ENCODE data around the gene TST.

Gene TST

GRCh38 chr22:37053310-37054055, 34.2 kb upstream of the TST start:
- no peak for DNase-seq

GRCh38 chr22:37052386-37053309, 33.4 kb upstream of the TST start:
- DNase-seq, result no peak

DNA sequence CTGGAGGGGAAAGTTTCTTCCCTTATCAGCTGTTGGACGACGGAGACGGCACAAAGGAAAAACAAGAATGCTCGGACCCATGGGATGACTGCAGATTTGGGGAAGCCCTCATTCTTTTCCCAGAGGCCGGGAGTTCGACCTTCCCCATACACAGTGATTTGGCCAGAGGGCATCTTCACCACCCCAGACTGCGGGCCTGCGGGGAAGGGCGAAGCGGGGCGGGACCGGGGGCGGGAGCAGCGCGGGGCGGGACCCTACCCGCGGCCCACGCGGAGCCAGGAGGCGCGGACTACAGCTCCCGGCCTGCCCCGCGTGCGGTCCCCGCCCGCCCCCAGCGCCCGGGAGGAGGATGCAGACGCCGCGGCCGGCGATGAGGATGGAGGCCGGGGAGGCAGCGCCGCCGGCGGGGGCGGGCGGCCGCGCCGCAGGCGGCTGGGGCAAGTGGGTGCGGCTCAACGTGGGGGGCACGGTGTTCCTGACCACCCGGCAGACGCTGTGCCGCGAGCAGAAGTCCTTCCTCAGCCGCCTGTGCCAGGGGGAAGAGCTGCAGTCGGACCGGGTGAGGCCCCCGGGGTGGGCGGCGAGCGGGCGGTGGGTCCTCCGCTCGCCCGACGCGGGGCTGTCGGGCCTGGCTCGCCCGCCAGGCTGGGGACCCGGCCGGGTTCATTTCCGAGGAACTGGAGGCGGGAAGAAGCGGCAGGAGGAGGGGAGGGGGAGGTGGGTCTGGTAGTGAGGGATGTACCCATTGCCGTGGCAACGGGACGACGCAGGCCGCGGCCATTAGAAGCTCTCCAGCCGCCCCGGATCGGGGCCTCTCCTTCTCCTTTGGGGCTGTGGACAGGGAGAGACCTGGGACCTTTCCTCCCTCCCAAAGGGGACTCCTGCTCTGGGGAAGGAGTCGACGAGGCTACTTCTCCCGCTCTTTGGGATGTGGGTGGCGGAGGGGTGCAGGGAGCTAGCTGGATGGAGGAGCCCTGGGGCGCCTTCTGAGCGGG, 32.4 kb upstream of the TST start, which contains the start of gene KCTD17:
TSS of gene KCTD17 (plus strand) at position 352 of the 995 bp plus-strand sequence. CDS start at position 371, 19 bp downstream.
- DNase-seq, result peak; percentile 17

- DNase-seq, result no peak
Observed at GRCh38 chr22:37050913-37051312, 31.7 kb upstream of the TST start.

GRCh38 chr22:37049224-37049623, 30.0 kb upstream of the TST start:
- DNase-seq, result no peak

- DNase-seq, result no peak
Observed at GRCh38 chr22:37048133-37048532, 28.9 kb upstream of the TST start.

- peak; percentile 93 for DNase-seq
Observed at GRCh38 chr22:37047006-37047405, 27.8 kb upstream of the TST start.

DNA sequence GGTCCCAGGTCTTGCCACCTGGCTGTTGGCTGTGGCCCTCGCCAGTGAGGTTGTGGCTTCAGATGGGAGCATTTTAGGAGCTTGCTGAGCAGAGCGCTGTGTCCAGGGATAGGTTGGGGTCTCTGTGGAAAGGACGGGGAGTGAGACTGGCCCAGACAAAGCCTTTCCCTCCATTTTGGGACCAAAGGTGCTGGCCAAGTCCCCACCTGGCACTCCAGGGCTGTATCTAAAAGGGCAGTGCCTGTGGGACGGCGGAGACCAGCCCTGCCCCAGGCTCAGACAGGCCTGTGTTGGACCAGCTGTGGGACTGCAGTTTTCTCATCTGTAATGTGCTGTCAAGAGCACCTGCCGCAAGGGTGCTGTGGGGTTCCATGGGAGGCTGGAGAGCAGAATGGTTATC, 27.3 kb upstream of the TST start:
- DNase-seq, result no peak

DNA sequence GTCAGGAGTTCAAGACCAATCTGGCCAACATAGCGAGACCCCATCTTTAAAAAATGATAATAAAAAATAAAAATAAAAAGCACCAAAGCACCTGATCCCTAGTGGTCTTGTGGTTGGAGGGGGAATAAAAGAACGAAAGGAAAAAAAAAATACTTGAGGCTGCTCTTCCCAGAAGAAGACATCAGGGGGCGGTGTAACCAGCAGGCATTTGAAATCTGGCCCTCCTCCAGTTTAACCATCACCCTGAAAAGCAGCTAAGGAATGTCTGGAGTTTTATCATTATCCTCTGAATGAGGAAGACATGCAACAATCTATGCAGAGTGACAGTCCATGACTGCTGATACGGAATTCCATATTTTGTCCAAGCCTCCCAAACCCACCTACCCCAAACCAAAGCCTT, 26.7 kb upstream of the TST start:
- peak; percentile 44 for DNase-seq

- DNase-seq, result no peak
Observed at GRCh38 chr22:37044634-37045625, 25.7 kb upstream of the TST start.

DNA sequence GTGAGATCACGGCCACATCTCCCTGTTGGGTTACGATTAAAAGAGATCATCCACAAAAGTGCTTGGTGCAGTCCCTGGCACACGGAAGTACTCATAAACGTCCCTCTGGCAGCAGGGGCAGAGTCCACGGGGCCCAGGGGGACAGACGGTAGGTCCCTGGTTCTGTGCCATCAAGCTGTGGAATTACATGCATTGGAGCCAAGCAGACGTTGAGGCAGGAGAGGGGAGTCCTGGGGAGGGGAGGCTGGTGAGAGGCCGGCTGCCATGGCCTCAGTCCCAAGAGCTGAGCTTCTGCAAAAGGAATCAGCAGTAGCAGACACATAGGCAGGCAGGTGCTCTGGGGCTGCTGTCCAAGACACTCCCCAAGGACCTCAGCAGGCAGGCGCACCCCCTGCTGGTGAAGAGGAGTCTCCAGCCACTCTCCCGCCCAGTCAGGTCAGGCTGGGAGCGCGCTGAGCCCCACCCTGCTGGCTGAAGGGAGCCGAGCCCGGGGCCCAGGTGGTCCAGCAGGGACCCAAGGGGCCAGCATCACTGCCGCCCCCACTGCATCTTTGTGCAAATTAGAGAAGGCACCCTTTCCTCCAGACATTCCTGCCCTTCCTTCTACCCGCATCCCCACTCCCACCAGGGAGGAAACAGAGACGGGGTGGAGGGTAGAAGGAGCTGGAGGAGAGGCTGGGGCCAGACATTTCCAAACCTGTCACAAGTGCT, 24.7 kb upstream of the TST start:
- DNase-seq, result no peak

DNA sequence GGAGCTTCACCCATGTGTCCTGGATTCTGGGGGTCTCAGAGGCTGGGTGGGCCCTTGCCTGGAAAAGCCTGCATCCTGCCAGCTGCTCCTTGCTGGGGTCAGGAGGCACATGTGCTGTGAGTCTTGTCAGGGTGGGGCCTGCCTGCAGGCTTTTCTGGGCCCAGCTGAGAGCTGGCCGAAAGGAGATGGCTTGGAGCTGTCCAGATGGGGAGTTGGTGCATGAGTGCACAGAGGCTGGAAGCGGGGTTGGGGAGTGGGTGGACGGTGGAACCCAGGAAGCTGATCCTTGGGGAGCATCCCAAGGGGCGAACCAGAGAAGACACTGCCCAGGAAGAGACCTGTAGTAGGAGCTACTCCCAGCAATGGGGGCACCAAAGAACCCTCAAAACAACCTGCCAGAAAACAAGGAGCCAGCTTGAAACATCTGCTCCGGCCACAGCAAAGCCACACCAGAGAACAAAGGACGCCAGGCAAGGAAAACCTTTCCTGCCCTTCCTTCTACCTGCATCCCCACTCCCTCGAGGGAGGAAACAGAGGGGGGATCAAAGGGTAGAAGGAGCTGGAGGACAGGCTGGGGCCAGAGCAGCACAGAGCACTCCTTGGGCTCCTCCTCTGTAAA, 24.1 kb upstream of the TST start:
- DNase-seq, result no peak

- DNase-seq, result no peak
Observed at GRCh38 chr22:37039466-37039865, 20.2 kb upstream of the TST start.

GRCh38 chr22:37037669-37038068, 18.4 kb upstream of the TST start:
- DNase-seq, result no peak

DNA sequence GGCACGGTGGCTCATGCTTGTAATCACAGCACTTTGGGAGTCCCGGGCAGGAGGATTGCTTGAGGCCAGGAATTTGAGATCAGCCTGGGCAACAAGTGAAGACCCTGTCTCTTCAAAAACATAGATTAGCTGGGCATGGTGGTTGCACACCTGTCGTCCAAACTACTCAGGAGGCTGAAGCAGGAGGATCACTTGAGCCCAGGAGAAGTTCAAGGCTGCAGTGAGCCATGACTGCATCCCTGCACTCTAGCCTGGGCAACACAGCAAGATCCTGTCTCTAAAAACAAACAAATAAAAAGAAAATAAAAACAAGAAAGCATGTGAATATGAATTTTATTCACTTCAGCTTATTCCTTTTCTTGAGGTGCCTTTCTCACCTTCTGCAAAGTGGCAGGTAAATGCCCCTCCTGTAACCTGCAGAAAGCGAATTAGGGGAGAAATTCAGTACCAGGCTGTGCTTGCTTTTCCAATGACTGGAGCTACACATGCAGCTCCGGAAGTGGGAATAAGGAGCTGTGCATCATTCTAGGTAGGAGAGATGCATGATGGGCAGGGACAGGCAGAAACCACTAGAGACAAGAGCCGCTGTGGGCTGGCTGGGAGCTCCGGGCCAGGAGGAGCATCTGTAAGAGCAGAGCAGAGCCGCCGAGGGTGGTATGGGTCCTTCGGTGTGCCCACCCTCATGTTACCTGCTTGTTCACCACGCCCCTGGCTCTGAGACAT, 17.6 kb upstream of the TST start:
- no peak for DNase-seq

DNA sequence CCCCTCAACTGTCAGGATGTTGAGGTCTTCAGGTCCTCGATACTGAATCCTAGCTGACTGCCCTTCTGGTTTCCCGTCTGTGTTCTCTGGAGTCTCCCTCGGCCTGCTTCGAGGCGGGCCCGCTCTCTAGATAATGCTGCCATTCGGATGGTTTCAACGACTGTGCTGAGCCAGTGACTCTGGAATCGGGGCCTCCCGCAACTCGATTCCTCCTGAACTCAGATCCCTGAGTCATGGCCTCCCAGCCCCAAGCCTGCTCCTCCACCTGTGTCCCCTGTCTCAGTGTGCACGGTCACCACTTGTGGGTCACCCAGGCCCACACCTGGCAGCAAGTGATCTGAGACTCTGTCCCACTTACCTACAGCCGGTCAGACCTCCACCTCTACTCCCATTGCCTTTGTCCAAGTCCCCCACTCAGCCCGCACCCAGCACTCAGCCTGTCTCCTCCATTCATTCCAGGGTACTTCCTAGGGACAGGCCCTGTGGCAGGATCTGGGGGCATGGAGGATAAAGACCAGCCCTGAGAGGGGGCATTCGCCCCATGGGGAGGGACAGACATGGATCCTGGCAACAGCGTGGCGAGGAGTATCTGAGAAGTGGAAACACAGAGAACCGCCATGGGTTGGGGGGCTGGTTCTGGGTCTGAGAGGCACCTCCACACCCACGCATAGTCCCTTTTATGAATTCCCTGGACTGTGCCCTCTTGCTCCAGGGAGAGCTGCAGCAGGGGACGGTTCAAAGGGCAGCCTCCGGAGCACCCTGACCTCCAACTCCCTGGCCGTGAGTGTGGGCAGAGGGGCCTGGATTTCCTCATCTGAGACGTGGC, 14.6 kb upstream of the TST start:
- no peak for DNase-seq

GRCh38 chr22:37032535-37033460, 13.6 kb upstream of the TST start:
- no peak for DNase-seq

- no peak for DNase-seq
Observed at GRCh38 chr22:37032134-37032534, 12.9 kb upstream of the TST start.
